NCI-H2029 treated with DMSO at 0.1 percent for 48 hours (cell line): Measurements from ENCODE around the gene RBMS1.
"Not testable (repeated sequence)": the region's sequence is repeated elsewhere in the genome, so short reads cannot be mapped to it uniquely, and the experiment has no call there.

ENCODE experiments used
- DNase-seq: peaks from one replicate; lab custom pipeline; 2025; lab: John Stamatoyannopoulos, UW

Gene RBMS1

GRCh38 chr2:160469621-160470204 is 23.9 kb downstream of the RBMS1 start:
- DNase-seq = no peak

- no peak for DNase-seq
Observed at GRCh38 chr2:160469164-160469563, 24.4 kb downstream of the RBMS1 start.

- DNase-seq = no peak
Observed at GRCh38 chr2:160467086-160467485, 26.5 kb downstream of the RBMS1 start.

- no peak for DNase-seq
Observed at GRCh38 chr2:160465406-160465805, 28.2 kb downstream of the RBMS1 start.

GRCh38 chr2:160465002-160465401 is 28.6 kb downstream of the RBMS1 start:
- no peak for DNase-seq

GRCh38 chr2:160464017-160464416 is 29.6 kb downstream of the RBMS1 start:
- DNase-seq = no peak

- DNase-seq = no peak
Observed at GRCh38 chr2:160463245-160463644, 30.4 kb downstream of the RBMS1 start.

- DNase-seq = no peak
Observed at GRCh38 chr2:160460333-160460731, 33.3 kb downstream of the RBMS1 start.

GRCh38 chr2:160459538-160460332 is 33.9 kb downstream of the RBMS1 start:
- DNase-seq = no peak

GRCh38 chr2:160458718-160459453 is 34.7 kb downstream of the RBMS1 start:
- DNase-seq = no peak

- DNase-seq = no peak
Observed at GRCh38 chr2:160457588-160457987, 36.0 kb downstream of the RBMS1 start.

- no peak for DNase-seq
Observed at GRCh38 chr2:160454070-160454797, 39.4 kb downstream of the RBMS1 start.

- no peak for DNase-seq
Observed at GRCh38 chr2:160453111-160453820, 40.3 kb downstream of the RBMS1 start.

GRCh38 chr2:160450486-160450885 is 43.1 kb downstream of the RBMS1 start:
- no peak for DNase-seq

- not testable (repeated sequence) for DNase-seq
Observed at GRCh38 chr2:160448821-160449220, 44.8 kb downstream of the RBMS1 start.

- no peak for DNase-seq
Observed at GRCh38 chr2:160445673-160446072, 47.9 kb downstream of the RBMS1 start.

GRCh38 chr2:160442603-160443002 is 51.0 kb downstream of the RBMS1 start:
- DNase-seq = no peak

- DNase-seq = no peak
Observed at GRCh38 chr2:160440888-160441287, 52.7 kb downstream of the RBMS1 start.

GRCh38 chr2:160439038-160439437 is 54.6 kb downstream of the RBMS1 start:
- DNase-seq = not testable (repeated sequence)

- DNase-seq = no peak
Observed at GRCh38 chr2:160437273-160437672, 56.3 kb downstream of the RBMS1 start.

GRCh38 chr2:160434254-160434948 is 59.2 kb downstream of the RBMS1 start:
- no peak for DNase-seq
